Measurements from ENCODE around the gene RALBP1. TPM values are rescaled to one million over a fixed set of nuclear protein-coding genes. Genes with fewer than 3 reads are reported as not detected.
A peak's percentile ranks its signal among the peaks of the same experiment; 100 is the strongest.
"Not testable (repeated sequence)": the region's sequence is repeated elsewhere in the genome, so short reads cannot be mapped to it uniquely, and the experiment has no call there.

Gene RALBP1
- 10 to 100 TPM; 51.1 to 80.3 (median 51.1) TPM for total RNA-seq
- long read RNA-seq, donor 1, full-length matches to known transcripts, result 83 of 124 reads
- long read RNA-seq, donor 1, partial matches to known transcripts, result 17 of 124 reads
- long read RNA-seq, donor 1, other reads (novel, unspliced or antisense), result 24 of 124 reads
- long read RNA-seq, donor 2, transcript RALBP1-206 (3 exons, 3,676 nt), result major isoform, 7 of 24 reads
- long read RNA-seq, donor 2, partial matches to known transcripts, result 15 of 24 reads
- long read RNA-seq, donor 2, other reads (novel, unspliced or antisense), result 1 of 24 reads

DNA sequence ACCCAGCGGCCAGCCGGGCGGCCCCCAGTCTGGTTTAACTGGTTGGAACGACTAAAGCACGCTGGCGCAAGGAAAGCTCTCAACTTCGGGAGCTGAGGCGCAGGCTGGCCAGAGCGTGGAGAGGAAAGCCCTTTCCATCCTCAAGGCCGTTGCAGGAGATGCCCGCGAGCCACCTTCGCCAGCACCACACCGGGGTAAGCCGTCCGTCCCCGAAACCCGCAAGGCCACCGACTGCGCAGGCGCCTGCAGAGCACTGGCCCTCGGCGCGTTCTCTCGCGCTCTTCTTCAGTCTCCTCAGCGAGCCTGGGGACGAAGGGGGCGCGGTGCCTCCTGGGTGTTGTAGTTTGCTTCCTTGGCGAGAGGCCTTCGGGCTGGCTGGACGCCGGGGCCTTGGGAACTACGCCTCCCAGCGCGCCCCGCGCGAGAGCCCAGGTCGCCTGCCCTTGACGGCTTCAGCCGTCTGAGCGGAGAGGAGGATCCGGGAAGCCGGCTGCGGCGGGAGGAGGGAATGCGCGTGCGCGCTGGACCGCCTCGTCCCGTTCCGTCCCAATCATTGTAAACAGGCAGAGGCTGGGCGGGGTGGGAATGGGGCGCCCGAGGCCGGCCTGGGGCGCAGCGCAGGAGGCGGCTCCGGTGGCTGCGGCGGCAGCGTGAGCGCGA lies at the start of gene RALBP1:
Gene RALBP1 (plus strand): TSS at position 531 of the 660 bp plus-strand sequence. CDS start 37,533 bp downstream, outside the sequence.
- no peaks in the 10 kb centered on the region for H3K9me3 ChIP-seq
- ATAC-seq, result peak; percentile 96
- TF ChIP-seq, protein P1, sequence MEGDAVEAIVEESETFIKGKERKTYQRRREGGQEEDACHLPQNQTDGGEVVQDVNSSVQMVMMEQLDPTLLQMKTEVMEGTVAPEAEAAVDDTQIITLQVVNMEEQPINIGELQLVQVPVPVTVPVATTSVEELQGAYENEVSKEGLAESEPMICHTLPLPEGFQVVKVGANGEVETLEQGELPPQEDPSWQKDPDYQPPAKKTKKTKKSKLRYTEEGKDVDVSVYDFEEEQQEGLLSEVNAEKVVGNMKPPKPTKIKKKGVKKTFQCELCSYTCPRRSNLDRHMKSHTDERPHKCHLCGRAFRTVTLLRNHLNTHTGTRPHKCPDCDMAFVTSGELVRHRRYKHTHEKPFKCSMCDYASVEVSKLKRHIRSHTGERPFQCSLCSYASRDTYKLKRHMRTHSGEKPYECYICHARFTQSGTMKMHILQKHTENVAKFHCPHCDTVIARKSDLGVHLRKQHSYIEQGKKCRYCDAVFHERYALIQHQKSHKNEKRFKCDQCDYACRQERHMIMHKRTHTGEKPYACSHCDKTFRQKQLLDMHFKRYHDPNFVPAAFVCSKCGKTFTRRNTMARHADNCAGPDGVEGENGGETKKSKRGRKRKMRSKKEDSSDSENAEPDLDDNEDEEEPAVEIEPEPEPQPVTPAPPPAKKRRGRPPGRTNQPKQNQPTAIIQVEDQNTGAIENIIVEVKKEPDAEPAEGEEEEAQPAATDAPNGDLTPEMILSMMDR (IDR thresholded peaks at IDR 0.05), result peak; percentile 18
- peaks cover 5% of the 10 kb centered on the region for H3K4me1 ChIP-seq (ENCODE audit: low read depth)
- intact Hi-C loops (cut with DNase I, micrococcal nuclease), result no loop called here
- DNase-seq, result peak; percentile 99 to 100 (median 100)
- H3K36me3 ChIP-seq (ENCODE audit: low read depth), result no peaks in the 10 kb centered on the region
- H3K4me3 ChIP-seq, result peak within 1 kb of the TSS; percentile 67

DNA sequence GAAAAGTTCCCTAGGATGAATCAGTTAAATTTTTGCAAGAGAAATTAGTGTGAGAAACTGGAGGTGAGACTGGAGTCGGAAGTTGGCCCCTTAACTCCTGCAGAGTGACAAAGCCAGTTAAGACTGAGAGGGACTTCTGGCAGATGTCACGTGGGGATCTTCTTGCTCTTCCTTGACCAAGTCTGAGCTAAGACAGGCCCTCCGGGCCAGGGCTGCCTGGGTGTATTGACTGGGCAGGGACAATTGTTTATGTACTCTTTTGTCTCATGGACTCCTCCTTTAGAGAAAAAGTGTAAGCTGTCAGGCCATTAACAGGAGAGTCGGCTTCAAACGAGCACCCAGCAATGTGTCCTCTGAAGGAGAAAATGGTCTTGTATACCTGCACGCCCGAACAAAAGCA lies 48.6 kb upstream of the RALBP1 start:
- Histone ChIP-seq H3K9me3 (no peaks in the 10 kb centered on the region), H3K4me1 (ENCODE audit: low read depth) (no peaks in the 10 kb centered on the region), H3K4me3 (no peak overlapping the region), H3K36me3 (ENCODE audit: low read depth) (no peaks in the 10 kb centered on the region)
- TF ChIP-seq, protein P1 (IDR thresholded peaks at IDR 0.05), result no peak
- ATAC-seq, result no peak
- intact Hi-C loops (cut with DNase I, micrococcal nuclease), result no loop called here
- no peak for DNase-seq

GRCh38 chr18:9428301-9428706 lies 47.0 kb upstream of the RALBP1 start:
- intact Hi-C loops (cut with DNase I, micrococcal nuclease), result no loop called here
- no peaks in the 10 kb centered on the region for H3K4me1 ChIP-seq (ENCODE audit: low read depth)
- DNase-seq (no peak), ATAC-seq (no peak)
- TF ChIP-seq, protein P1 (IDR thresholded peaks at IDR 0.05), result no peak
- H3K36me3 ChIP-seq (ENCODE audit: low read depth), result no peaks in the 10 kb centered on the region
- H3K4me3 ChIP-seq, result no peak overlapping the region
- H3K9me3 ChIP-seq, result no peaks in the 10 kb centered on the region

- Histone ChIP-seq H3K4me3 (no peak overlapping the region), H3K4me1 (ENCODE audit: low read depth) (no peaks in the 10 kb centered on the region), H3K36me3 (ENCODE audit: low read depth) (no peaks in the 10 kb centered on the region), H3K9me3 (no peaks in the 10 kb centered on the region)
- ATAC-seq, result no peak
- intact Hi-C loops (cut with DNase I, micrococcal nuclease), result no loop called here
- DNase-seq, result no peak
- TF ChIP-seq, protein P1 (IDR thresholded peaks at IDR 0.05), result no peak
These were observed 46.3 kb upstream of the RALBP1 start for GRCh38 chr18:9428862-9429661.

- no peak for ATAC-seq
These were observed 45.7 kb upstream of the RALBP1 start for GRCh38 chr18:9429662-9429993.

GRCh38 chr18:9430315-9430714 lies 45.0 kb upstream of the RALBP1 start:
- H3K9me3 ChIP-seq; H3K4me3 ChIP-seq; intact Hi-C loops (cut with DNase I, micrococcal nuclease); ATAC-seq; H3K36me3 ChIP-seq (ENCODE audit: low read depth); H3K4me1 ChIP-seq (ENCODE audit: low read depth); DNase-seq: not testable (repeated sequence)

More at GRCh38 chr18:9429662-9429993, 45.7 kb upstream of the RALBP1 start:
- no peak overlapping the region for H3K4me3 ChIP-seq
- no peaks in the 10 kb centered on the region for H3K9me3 ChIP-seq
- DNase-seq, result no peak
- no peaks in the 10 kb centered on the region for H3K36me3 ChIP-seq (ENCODE audit: low read depth)
- H3K4me1 ChIP-seq (ENCODE audit: low read depth), result no peaks in the 10 kb centered on the region
- TF ChIP-seq, protein P1 (IDR thresholded peaks at IDR 0.05), result no peak
- intact Hi-C loops (cut with DNase I, micrococcal nuclease), result no loop called here

Data from mucosa of descending colon (tissue), 3 donors.